HG03469 (cell line): ENCODE results near the gene NFIX.

Experiments
- ATAC-seq: cut with Tn5 transposase; IDR thresholded peaks from one replicate; pipeline ENCODE4 v1.9.1; 2021; ENCODE audit warnings: mild to moderate bottlenecking, moderate library complexity, moderate number of reproducible peaks; ENCODE audit not compliant: unreplicated experiment

The NFIX gene

GRCh38 chr19:13006431-13007281 is 11.4 kb downstream of the NFIX start:
- no peak for ATAC-seq

DNA sequence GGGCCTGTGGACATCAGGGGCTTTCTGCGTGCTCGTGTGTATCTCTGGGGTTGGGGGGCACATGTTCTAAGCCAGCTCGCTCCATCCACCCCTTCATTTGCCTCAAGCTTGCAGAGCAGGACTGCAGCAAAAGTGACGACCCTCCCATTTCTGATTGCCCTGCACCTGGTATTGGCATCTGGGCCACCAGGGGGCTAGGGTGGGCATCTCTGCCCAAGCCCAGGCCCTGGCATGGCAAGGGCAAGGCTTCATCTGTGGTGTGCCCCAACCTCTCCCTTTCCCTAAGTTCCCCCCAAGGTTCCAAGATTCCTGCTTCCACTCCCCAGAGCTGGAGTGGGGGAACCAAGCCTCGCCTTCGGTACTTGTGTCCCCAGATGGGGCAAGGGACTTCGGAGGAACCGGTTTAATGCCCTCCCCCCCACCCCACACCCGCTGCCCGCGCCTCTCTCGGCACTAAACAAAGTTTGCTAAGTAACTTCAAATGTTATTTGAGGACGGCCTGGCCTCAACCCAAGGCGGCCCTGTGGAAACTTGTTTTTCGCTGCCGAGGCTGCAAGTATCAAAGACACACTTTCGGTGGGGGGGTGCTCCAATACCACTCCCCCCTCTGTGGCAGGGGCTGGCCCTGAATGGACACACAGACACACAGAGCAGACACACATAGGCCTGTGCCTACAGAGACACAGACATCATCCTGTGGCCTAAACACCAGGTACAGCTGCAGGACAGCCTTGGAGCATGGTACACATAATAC is 12.2 kb downstream of the NFIX start:
- ATAC-seq = no peak

DNA sequence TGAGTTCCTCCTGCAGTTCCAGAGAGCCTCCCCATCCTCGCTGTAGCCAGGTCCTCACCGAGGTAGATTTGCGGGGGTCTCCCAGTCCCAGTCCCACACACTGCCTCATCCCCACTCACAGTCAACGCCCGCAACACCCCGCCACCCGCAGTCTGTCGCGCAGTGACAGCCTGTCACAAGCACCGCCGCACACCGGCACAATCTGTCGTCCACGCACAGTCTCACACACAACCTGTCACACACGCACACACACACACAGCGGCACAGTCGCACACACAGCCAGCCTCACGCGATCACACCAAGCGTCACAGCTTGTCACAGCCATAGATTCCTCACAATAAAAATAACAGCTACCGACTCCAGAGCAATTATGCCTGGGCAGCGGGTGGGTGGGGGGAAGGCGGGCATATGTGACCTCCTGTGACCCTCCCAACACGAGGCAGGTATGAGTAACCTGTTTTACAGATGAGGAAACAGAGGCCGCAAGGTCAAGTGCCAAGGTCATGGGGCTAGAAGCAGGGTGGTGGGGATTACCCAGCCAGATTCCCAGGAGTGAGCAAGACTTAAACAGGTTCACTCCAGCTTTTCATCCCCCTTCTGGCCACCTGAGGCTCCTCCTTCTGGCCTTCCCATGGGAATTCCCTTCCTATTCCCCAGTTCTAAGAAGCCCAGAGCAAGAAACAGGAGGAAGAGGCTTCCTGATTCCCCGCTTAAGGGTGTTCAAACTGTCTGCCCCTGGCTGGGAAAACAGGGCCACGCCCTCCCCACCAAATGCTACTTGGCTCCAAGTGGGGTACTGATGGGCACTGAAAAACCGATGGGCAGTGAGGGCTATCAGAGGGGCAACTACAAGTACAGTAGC is 13.9 kb downstream of the NFIX start:
- ATAC-seq = no peak

GRCh38 chr19:13010038-13010991 is 15.0 kb downstream of the NFIX start:
- ATAC-seq = no peak

DNA sequence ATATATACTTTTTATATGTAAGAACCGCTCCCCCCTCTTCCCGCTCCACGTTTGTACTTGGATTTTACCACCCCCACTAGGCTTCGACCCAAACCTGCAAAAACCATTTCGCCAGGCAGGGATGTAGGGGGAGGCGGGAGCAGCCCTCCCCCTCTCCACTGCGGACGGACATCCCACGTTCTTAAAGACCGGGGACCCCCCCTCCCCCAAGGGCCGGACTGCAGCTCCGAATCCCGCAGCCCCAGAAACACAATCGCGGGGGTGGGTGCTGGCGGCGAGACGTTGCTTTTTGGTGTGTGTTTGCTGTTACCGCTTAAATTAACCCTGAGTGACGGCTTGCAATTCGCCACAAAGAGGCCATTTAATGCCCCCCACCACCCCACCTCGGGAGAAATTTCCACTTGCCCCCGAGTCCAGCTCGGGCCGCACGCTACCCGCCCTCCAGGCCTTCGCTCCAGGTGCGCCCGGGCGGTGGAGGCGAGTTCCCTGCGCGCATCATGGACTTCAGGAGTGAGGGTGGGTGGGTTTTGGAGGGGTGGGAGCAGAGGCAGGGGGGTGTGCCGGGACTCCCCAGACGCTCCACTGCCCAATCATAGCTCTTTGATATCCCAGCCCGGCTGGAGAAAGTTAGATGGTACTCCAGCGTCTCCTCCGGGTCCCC is 15.8 kb downstream of the NFIX start:
- no peak for ATAC-seq

GRCh38 chr19:13011653-13012389 is 16.5 kb downstream of the NFIX start:
- no peak for ATAC-seq

DNA sequence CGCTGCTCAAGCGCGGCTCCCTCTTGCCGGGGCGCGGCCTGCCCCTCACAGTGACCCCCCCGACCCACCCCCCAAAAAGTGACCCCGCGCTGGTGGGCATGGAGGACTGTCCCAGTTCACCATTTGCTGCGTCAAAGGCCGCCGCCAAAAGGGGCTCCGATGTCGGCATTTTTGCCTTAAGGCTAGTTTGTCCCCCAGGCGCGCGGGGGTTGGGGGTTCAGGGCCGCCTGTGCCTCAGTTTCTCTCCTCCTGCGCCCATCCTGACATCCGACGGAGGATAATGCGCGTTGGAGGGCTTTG is 17.1 kb downstream of the NFIX start:
- ATAC-seq = no peak

DNA sequence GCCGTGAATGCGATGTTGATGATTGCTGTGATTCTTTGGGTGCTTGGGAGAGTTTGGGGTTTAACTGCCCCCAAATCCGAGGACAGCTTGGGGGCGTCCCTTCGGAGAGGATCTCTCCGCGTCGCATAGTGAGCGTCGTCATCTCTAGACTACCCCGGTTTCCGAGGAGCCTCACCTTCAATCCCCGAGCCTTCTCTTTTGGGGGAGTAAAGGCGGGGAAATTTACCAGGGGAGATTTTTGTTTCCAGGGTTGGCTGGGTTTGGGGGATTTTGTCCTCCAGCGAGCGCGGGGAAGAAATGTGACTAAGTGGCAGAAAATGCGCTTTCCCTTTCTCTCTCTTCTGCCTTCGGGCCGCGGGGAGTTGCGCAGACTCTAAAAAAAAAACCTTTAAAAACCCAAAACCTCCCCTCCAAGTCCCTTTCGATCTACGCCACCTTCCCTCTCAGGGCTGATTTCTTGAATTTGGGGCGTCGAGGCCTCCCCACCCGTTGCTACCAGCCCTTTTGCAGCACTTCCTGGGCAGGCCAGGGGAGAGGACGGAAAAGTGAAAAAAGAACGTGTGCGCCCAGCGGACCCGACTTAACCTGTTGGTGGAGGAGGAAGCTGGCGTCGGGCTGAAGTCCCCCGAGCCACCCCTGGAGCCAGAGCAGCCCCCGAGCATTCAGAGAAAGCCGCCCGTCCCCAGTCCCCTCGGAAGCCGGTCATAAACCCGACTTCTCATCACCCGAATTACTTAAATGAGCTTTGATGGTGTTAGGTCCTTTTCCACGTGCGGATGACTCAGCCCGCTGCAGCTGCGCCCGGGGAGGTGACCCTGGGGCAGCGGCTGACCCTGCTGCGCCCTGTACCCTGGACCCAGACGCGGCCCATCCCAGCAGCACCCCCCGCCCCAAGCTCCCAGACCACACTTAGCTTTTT is 17.7 kb downstream of the NFIX start:
- ATAC-seq = no peak

GRCh38 chr19:13013649-13014048 is 18.4 kb downstream of the NFIX start:
- no peak for ATAC-seq

GRCh38 chr19:13014101-13014920 is 19.0 kb downstream of the NFIX start:
- no peak for ATAC-seq

GRCh38 chr19:13014921-13015280 is 19.6 kb downstream of the NFIX start:
- ATAC-seq = no peak

DNA sequence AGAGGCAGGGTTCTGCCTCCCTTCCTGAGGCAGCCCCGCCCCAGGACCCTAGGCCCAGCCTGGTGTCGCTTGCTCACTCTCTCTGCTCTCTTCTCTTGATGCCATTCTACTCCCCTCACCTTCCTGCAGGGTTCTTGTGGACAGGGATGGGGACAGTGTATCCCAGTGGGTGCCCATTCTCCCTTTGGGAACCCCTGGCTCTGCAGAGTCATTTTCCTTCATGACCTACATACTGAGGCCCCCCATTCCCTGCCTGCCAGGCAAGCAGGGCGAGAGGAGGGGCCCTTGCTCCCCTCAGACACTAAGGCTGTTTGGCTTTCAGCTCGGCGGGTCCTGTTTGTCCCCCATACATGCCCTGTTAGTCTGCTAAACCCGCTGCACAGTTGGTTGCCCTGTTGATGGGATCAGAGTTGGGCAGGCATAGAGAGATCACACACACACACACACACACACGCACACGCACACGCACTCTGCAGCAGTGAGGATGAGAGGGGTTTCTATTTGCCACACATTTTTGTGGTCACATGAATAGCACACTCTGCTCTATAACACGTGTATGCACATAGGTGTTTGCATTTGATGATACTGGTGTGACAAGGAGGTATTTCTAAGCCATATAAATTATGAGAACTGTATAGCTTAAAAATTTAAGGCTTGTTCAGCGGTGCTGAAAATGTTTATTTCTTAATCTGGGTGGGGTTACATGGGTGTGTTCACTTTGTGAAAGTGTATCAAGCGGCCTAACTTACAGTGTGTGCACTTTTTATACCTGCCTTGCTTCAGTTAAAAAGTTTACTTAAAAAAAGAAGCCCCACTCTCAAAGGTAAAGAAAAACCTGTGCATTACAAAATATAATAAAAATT is 20.3 kb downstream of the NFIX start:
- ATAC-seq = no peak

DNA sequence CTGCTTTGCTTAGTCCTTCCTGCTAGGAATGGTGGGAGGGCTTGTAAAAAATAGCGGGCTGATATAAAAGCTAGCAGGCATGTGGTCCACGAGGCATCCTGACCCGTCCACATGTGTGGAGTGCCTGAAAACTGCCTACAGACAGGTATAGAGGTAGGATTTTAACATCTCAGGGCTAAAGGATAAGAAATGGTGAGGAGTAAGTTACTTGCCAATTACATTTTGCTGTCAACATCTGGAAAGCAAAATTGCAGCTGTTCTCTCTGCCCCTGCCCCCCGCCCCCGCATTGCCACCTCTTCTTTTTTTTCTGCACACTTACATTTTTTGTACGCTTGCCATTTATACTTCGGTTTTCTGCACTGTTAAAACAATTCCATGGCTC is 21.0 kb downstream of the NFIX start:
- ATAC-seq = no peak

GRCh38 chr19:13016628-13017305 is 21.5 kb downstream of the NFIX start:
- ATAC-seq = no peak

DNA sequence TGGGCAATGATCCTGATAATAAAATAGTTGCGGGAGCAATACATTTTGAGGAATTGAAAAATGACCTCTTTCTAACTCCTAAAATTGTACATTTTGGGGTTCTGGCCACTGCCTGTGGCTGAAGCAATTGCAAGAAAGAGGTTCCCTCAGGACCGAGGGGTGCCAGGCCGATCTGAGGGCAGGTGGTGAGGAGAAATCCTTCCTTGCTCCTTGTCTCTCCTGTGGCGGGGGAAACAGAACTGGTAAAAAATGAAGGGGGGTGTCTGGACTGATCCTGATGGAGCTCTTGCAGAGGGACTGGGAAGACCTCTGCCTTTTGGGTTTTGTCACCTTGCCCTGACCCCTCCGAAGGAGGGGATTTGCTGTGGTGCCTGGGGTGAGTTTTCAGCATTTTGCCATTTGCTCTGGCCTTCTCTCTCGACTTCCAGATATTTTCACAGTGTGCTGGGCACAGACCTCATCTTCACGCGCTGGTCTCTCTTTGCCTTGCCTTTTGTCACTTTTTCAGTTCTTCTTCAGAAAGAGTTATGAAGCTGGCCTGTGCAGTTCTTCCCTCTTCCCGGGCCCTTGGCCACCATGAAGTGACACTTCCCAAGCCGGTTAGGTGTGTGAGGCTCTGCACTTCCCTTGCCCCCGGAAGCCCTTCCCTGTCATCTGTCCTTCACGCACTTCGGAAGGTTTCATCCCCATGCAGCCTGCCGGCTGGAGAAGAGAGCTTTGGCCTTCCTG is 22.2 kb downstream of the NFIX start:
- ATAC-seq = no peak
